Measurements from ENCODE around the gene COL4A2.

COL4A2 gene

DNA sequence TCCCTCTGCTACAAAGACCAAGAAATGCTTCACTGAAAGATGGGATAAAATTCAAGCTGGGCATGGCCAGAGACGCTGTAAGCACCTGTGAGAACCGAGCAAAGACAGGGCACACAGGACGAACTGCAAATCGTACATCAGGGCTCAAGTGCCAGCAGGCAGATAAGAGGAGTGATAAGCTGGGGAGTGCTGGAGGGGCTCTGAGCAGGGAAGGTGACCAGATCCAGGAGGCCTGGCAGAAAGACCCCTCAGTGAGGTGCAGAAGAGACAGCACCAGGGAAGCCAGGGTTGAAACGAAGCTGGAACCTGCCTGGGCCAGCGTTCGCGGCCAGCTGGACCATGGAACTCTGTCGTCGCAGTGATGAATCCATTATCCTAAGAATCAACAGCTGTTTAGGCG, 244.2 kb downstream of the COL4A2 start:
- DNase-seq, result no peak

- no peak for DNase-seq
Measured at GRCh38 chr13:110552767-110553166, 245.7 kb downstream of the COL4A2 start.

DNA sequence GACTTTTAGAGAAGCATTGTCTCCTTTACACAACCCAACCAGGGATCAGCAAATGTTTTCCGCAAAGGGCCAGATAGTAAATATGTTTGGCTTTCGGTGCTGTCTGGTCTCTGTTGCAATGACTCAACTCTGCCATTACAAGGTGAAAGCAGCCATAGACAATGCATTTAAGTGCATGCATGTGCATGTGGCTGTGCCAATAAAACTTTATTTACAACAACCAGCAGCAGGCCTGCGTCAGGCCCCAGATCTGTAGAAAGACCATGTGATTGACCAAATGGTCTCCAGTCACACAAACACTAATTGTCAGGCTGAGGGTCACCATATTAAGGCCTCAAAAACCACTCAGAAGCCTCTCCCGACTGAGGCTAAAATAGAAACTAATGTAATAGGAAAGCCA, 246.3 kb downstream of the COL4A2 start:
- no peak for DNase-seq

- DNase-seq, result no peak
Measured at GRCh38 chr13:110554227-110554836, 247.2 kb downstream of the COL4A2 start.

DNA sequence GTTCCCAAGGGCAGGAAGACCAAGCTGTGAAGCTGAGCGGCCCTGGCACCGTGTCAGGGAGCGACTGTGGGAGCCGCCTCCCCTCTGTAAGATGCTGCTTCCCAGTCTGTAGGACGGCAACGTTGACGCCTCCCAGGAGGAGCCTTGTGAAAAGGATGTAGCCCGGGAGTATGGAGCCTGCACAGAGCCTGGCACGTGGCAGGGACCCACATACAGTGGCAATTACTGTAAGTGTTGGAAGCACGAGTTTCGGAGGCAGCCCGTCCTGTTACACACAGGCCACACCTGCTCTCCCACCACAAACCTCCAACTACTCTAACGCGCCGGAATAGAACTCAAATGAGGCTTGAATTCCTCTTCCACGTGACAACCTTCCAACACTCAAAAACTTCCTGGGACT, 247.9 kb downstream of the COL4A2 start:
- DNase-seq, result no peak

DNA sequence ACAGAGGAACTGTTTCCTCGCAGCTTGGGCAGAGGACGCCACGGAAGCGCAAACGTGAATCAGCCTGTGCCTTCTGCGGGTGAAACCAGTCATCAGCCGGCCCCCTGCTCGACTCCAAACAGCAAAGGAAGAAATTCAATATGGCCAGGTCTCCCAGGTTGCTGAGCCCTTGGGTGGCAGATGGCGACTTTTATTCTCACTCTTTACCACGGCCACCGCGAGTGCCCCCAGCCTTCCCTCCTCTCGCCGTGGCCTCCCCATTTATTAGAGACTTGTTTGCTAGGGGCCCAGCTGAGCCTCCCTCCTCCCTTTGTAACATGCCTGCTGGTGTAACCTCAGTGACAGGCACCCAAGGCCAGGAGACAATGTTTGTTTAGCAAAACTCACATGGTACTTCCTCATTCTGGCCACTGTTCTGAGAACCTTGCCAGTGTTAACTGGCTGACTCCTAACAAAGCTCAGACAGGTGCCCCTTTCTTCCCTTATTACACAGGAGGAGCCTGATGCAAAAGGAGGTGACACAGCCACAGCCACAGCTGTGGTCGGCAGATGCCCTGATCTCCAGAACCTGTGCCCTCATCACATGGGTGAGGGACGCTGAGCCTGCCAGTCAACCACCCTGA, 248.6 kb downstream of the COL4A2 start:
- DNase-seq, result peak; percentile 53

- no peak for DNase-seq
Measured at GRCh38 chr13:110556224-110556606, 249.1 kb downstream of the COL4A2 start.

DNA sequence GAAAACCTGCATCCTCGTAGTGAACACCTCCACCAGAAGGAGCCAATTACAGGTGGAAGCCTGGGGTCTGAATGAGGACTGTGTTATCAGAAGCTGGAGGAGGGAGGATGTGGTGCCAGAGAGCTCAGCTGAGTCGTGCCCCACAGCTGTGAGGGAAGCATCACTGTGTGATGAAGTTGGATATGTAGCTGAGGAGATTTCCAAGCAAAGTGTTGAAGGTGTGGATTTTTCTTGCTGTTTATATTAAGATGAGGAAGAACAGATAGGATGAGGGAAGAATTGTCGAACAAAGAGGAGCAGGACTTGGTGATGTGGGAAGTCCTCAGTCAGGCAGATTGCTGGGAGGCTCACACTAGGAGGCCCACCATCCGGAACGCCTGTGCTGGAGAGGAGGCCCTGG, 250.0 kb downstream of the COL4A2 start:
- DNase-seq, result no peak

- DNase-seq, result no peak
Measured at GRCh38 chr13:110557610-110558305, 250.7 kb downstream of the COL4A2 start.

- peak; percentile 57 for DNase-seq
Measured at GRCh38 chr13:110559429-110559943, 252.4 kb downstream of the COL4A2 start.

- no peak for DNase-seq
Measured at GRCh38 chr13:110559986-110560385, 252.9 kb downstream of the COL4A2 start.

- peak; percentile 70 for DNase-seq
Measured at GRCh38 chr13:110560601-110561343, 253.7 kb downstream of the COL4A2 start.

- DNase-seq, result peak; percentile 89
Measured at GRCh38 chr13:110561344-110562035, 254.4 kb downstream of the COL4A2 start, which contains the start of gene RAB20. RAB20 (minus strand) TSS chr13:110561722; CDS start chr13:110561519, 203 bp downstream.

DNA sequence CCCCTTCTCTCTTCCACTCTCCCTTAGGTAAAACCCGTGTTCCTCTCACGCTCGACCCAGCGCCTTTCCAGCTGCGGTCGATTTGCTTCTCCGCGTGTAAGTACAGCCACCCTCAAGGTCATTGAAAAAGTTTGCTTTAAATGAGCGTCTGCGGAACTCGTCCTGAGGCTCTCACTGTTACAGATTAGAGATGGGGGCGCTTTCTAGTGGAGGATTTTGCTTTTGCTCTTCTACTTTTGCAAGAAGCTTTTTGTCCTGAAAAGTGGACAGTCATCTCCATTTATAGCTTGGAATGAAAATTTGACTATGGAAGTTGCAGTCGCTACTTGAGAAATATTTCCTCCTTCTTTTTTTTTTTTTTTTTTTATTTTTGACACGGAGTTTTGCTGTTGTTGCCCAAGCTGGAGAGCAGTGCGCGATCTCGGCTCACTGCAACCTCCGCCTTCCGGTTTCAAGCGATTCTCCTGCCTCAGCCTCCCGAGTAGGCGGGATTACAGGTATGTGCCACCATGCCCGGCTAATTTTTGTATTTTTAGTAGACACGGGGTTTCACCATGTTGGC, 255.0 kb downstream of the COL4A2 start:
- peak; percentile 60 for DNase-seq

Measured in inflammatory macrophage treated with lipopolysaccharide for 4 hours (primary cell).